Endothelial cell of umbilical vein (primary cell): Measurements from ENCODE around the gene ATXN2L. TPM values are rescaled to one million over a fixed set of nuclear protein-coding genes. Genes with fewer than 3 reads are reported as not detected.

Source experiments
- BruUV-seq: library from RNA; stranded (reverse); fragments of 400-500 nt; replicated peaks from 2 replicates; lab custom pipeline; 2021; lab: Mats Ljungman, UMichigan
- CTCF ChIA-PET: fragments of 300-600, 350-600 bp; sonication (Branson Sonifier 250); formaldehyde crosslinking; loops from one replicate; lab custom pipeline; 2021; ENCODE audit warnings: antibody characterized with exemption, inconsistent platforms; lab: Charles Lee
- POLR2A ChIA-PET: fragments of 300-600, 350-600 bp; sonication (Branson Sonifier 250); formaldehyde crosslinking; loops from one replicate; lab custom pipeline; 2021; ENCODE audit warnings: antibody characterized with exemption, inconsistent platforms; lab: Charles Lee
- DNase-seq: peaks from one replicate; pipeline ENCODE4 v3.0.0-alpha.2; 2011; ENCODE audit warnings: low read depth, low spot score
- FAIRE-seq: peaks from 2 replicates; lab custom pipeline; 2011; peaks lifted over from hg19 to GRCh38; lab: Jason Lieb, UNC
- H2AFZ ChIP-seq: 2 replicates; pipeline ENCODE4 v1.6.0; 2012; ENCODE audit warnings: low read depth, low read length, control low read depth, inconsistent platforms
- H3K27ac ChIP-seq: 2 replicates; pipeline ENCODE4 v1.5.1; 2011; ENCODE audit warnings: low read depth, mild to moderate bottlenecking, control low read depth, low read length, moderate library complexity; ENCODE audit not compliant: insufficient read depth
- H3K27me3 ChIP-seq, 2 experiments: 2 replicates each; pipeline versions ENCODE4 v1.6.0 to v1.6.1; 2011; ENCODE audit warnings: low read length in 2 of 2, mixed read lengths in 1 of 2; ENCODE audit not compliant: control insufficient read depth in 2 of 2, insufficient read depth in 2 of 2
- H3K36me3 ChIP-seq, 2 experiments: 2 replicates in 1 of 2; 3 replicates in 1 of 2; pipeline ENCODE4 v1.5.1; 2011; ENCODE audit warnings: low read length in 2 of 2, mild to moderate bottlenecking in 1 of 2, moderate library complexity in 1 of 2; ENCODE audit not compliant: control insufficient read depth in 2 of 2, insufficient read depth in 2 of 2; ENCODE audit errors: extremely low read depth in 1 of 2
- H3K4me1 ChIP-seq: 3 replicates; pipeline ENCODE4 v1.5.1; 2011; ENCODE audit warnings: mild to moderate bottlenecking, low read length; ENCODE audit not compliant: control insufficient read depth, insufficient read depth; ENCODE audit errors: extremely low read depth
- H3K4me2 ChIP-seq: 2 replicates; pipeline ENCODE4 v1.6.1; 2011; ENCODE audit warnings: low read length, control low read depth, mixed read lengths; ENCODE audit not compliant: insufficient read depth
- H3K4me3 ChIP-seq, 3 experiments: fragments of 200-600 bp in 1 of 3; sonication (generic), shearing (Covaris generic) in 1 of 3; replicated peaks in 1 of 3; 2 replicates each; pipeline ENCODE4 v1.5.1; 2011 to 2016; ENCODE audit warnings: control low read depth in 3 of 3, low read length in 3 of 3, mild to moderate bottlenecking in 2 of 3, inconsistent platforms in 1 of 3, low read depth in 1 of 3, moderate library complexity in 1 of 3; ENCODE audit not compliant: insufficient read depth in 1 of 3
- H3K79me2 ChIP-seq: 2 replicates; pipeline ENCODE4 v1.6.0; 2012; ENCODE audit warnings: low read length, inconsistent platforms; ENCODE audit not compliant: control insufficient read depth, insufficient read depth
- H3K9ac ChIP-seq: replicated peaks from 2 replicates; pipeline ENCODE3; 2011; ENCODE audit warnings: low read length, control low read depth; ENCODE audit not compliant: insufficient read depth; ENCODE audit errors: extremely low read depth
- H3K9me1 ChIP-seq: replicated peaks from 3 replicates; pipeline ENCODE4 v1.6.0; 2011; ENCODE audit warnings: mild to moderate bottlenecking, low read length; ENCODE audit not compliant: control insufficient read depth, insufficient read depth; ENCODE audit errors: extremely low read depth
- H3K9me3 ChIP-seq: replicated peaks from 2 replicates; pipeline ENCODE4 v1.5.1; 2012; ENCODE audit warnings: low read length, inconsistent platforms; ENCODE audit not compliant: control insufficient read depth, insufficient read depth
- H4K20me1 ChIP-seq: replicated peaks from 2 replicates; pipeline ENCODE3; 2011; ENCODE audit warnings: mild to moderate bottlenecking, low read length; ENCODE audit not compliant: control insufficient read depth, insufficient read depth; ENCODE audit errors: extremely low read depth
- CTCF ChIP-seq, 2 donors: IDR thresholded peaks; 1 replicate in 1 of 2; 2 replicates in 1 of 2; pipeline ENCODE4 v1.5.1; 2011; ENCODE audit warnings: low read length in 2 of 2, mild to moderate bottlenecking in 2 of 2, moderate library complexity in 2 of 2, control low read depth in 1 of 2, inconsistent platforms in 1 of 2, low read depth in 1 of 2; ENCODE audit not compliant: insufficient read depth in 1 of 2; ENCODE audit errors: extremely low read depth in 1 of 2
- EZH2 ChIP-seq: IDR thresholded peaks from 2 replicates; pipeline ENCODE4 v1.6.1; 2012; ENCODE audit warnings: borderline replicate concordance, low read depth, mild to moderate bottlenecking, moderate library complexity, low read length, inconsistent platforms; ENCODE audit not compliant: severe bottlenecking
- FOS ChIP-seq: IDR thresholded peaks from 2 replicates; pipeline ENCODE4 v1.6.1; 2011; ENCODE audit warnings: mild to moderate bottlenecking, low read length, moderate library complexity, borderline replicate concordance; ENCODE audit not compliant: insufficient read depth
- GATA2 ChIP-seq: IDR thresholded peaks from 2 replicates; pipeline ENCODE4 v1.7.0; 2011; ENCODE audit warnings: low read depth, mild to moderate bottlenecking, moderate library complexity, mixed read lengths, low read length; ENCODE audit not compliant: insufficient read length, insufficient read depth
- JUN ChIP-seq: IDR thresholded peaks from 2 replicates; pipeline ENCODE4 v1.6.1; 2011; ENCODE audit warnings: borderline replicate concordance, low read depth; ENCODE audit not compliant: insufficient read length, insufficient read depth
- MAX ChIP-seq: IDR thresholded peaks from 2 replicates; pipeline ENCODE4 v1.6.1; 2011; ENCODE audit not compliant: insufficient read depth, insufficient read length
- MYC ChIP-seq: IDR thresholded peaks from one replicate; pipeline ENCODE4 v1.6.1; 2011; ENCODE audit warnings: mild to moderate bottlenecking, low read depth, low read length
- POLR2A ChIP-seq: IDR thresholded peaks from 2 replicates; pipeline ENCODE4 v1.6.1; 2012; ENCODE audit warnings: low read depth, mild to moderate bottlenecking, control low read depth, low read length
- POLR2AphosphoS5 ChIP-seq: IDR thresholded peaks from 2 replicates; pipeline ENCODE4 v1.6.1; 2012; ENCODE audit warnings: low read depth, mild to moderate bottlenecking, control low read depth, low read length, moderate library complexity; ENCODE audit not compliant: insufficient read depth
- dilution Hi-C: fragments of 300-500 bp; cut with MboI; formaldehyde crosslinking; loops from one replicate; pipeline ENCODE4 v1.15.0; 2019; ENCODE audit warnings: low sequenced_read_pairs; ENCODE audit not compliant: extremely low pct_ligation_motif_present
- intact Hi-C: fragments of 100-400 bp; cut with micrococcal nuclease; formaldehyde crosslinking; loops from one replicate; pipeline ENCODE4 v1.10.0; 2022
- polyA plus RNA-seq, 4 experiments: library from polyadenylated mRNA; depleted of rRNA in 3 of 4; stranded (reverse) in 3 of 4; unstranded in 1 of 4; fragments of >200 nt; gene quantifications; 2 replicates each; pipeline versions ENCODE4 v1.2.1 to v1.2.3, GENCODE V29; 2011 to 2012; ENCODE audit warnings: missing spikeins in 1 of 4
- total RNA-seq: library from RNA; stranded (reverse); gene quantifications from 2 replicates; pipeline ENCODE4 v1.2.3, GENCODE V29; 2021

The ATXN2L gene
- total and polyA plus RNA-seq, 2 donors (not counting 3 experiments of a cell fraction or from before 2014, with no cell fraction given): 59.0 to 208 TPM

GRCh38 chr16:28858421-28858820, 35.6 kb downstream of the ATXN2L start:
- Histone ChIP-seq H3K27ac (no peak overlapping the region), H2AFZ (no peak overlapping the region), H4K20me1 (no peaks in the 10 kb centered on the region), H3K4me3 (no peak overlapping the region), H3K27me3 (no peaks in the 10 kb centered on the region), H3K9ac (no peak overlapping the region), H3K9me3 (no peaks in the 10 kb centered on the region), H3K36me3 (no peaks in the 10 kb centered on the region), H3K4me2 (no peak overlapping the region), H3K9me1 (no peaks in the 10 kb centered on the region), H3K4me1 (no peaks in the 10 kb centered on the region), H3K79me2 (peaks cover 8% of the 10 kb centered on the region)
- FAIRE-seq (no peak), DNase-seq (no peak)
- POLR2A ChIA-PET: no interaction called here
- intact Hi-C loops: no loop called here
- TF ChIP-seq GATA2 (no peak), EZH2 (no peak), POLR2AphosphoS5 (no peak), POLR2A (no peak), MYC (no peak), MAX (no peak), JUN (no peak), CTCF (IDR thresholded peaks at IDR 0.05; ENCODE audit: extremely low read depth in 1 of 2, insufficient read depth in 1 of 2, low read depth in 1 of 2, low read length in 2 of 2) (no peak), FOS (no peak)
- dilution Hi-C loops: no loop called here
- BruUV-seq: no TSS peak
- CTCF ChIA-PET: no interaction called here
